HG03558 (cell line): ENCODE results near the gene SIT1.
"Not testable (repeated sequence)": the region's sequence is repeated elsewhere in the genome, so short reads cannot be mapped to it uniquely, and the experiment has no call there.

ENCODE experiments used
- ATAC-seq: cut with Tn5 transposase; IDR thresholded peaks from one replicate; pipeline ENCODE4 v1.9.1; 2021; ENCODE audit warnings: moderate number of reproducible peaks; ENCODE audit not compliant: unreplicated experiment; ENCODE audit errors: extremely low read depth

SIT1 gene

DNA sequence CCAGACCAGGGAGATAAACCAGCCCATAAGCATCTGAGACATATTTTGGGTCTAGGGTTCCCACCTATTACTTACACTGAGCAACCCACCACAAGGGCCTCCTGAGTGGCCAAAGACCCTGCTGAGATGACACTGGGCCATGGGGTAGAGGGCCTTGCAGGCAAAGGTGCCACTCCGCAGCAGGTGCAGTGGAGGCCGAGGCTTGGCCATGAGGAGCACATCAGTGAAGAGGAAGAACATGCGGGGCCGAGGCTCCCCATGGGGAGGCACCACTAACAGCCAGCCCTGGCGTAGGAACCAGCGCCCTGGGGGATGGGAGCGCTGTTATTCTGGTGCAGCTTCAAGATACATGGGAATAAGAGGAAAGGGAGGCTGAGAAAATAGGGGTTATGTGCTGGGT, 11.7 kb upstream of the SIT1 start:
- no peak for ATAC-seq

DNA sequence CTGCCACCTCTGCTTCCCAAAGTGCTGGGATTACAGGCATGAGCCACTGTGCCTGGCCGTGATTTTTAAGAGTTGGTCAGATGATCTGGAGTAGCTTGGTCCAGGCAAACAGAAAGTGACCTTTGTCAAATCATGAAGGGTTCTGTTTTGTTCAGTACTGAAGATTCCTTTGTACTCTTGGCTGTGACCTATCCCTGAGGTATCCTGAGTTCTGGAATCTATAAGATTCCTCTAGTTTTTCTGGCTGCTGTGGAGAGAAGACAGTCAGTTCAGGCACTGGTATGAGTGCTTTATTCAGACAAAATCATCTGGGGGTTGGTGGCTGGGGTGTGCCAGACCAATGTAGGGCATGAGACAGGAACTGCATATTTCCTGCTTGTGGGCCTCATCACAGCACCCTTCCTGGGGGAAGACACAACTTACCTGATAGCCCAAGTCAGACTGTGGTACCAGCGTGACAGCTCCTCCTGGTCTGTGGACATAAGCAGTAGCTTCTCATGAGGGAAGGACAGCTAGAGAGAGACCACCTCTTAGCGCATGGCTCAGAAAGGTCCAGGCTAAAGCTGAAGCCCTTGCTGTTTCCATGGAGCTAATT, 11.1 kb upstream of the SIT1 start:
- ATAC-seq, result no peak

DNA sequence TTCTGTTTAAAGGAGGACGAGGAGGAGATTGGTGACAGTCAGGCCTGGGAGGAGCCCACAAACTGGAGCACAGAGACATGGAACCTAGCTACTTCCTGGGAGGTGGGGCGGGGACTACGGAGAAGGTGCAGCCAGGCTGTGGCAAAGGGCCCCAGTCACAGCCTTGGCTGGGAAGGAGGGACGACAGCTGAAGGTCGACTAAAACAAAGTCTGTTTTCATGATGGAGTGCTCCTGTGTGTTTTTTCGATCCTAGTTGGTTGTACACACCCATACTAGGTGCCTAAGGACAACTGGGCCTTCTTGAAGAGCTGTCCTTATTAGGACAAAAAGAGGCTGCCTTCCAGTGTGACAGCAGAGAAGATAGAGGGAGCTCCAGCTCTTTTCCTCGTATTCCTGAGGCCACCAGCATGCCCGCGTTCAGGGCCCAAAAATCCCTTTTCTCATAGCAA, 10.3 kb upstream of the SIT1 start:
- ATAC-seq, result no peak

- no peak for ATAC-seq
Measured at GRCh38 chr9:35659340-35659739, 8.6 kb upstream of the SIT1 start.

- no peak for ATAC-seq
Measured at GRCh38 chr9:35658968-35659220, 8.2 kb upstream of the SIT1 start.

- ATAC-seq, result peak; percentile 29
Measured at GRCh38 chr9:35658137-35658967, 7.6 kb upstream of the SIT1 start, which contains the start of gene CCDC107. Gene CCDC107, plus strand, starts transcription at chr9:35658292. Its CDS starts 88 bp downstream, at chr9:35658380.

DNA sequence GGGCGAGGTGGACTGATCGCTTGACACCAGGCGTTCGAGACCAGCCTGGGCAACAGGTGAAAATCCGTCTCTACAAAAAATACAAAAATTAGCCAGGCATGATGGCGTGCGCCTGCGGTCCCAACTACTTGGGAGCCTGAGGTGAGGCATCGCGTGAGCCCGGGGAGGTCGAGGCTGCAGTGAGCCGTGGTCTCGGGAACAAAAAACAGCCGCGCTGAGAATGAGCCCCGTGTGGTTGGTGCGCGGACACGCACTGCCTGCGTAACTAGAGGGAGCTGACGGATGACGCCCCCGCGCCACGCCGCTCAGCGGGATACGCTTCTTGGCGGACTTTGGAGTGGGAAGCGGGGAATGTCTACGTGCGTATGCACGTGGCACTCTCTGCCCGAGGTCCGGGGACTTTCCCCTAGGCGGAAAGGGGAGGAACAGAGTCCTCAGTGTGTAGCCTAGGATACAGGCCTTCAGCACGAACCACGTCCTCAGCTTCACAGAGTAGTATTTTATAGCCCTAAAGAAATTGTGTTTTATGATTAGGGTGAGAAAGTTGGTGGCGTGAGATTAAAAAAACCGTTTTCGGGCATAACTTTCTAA, 6.9 kb upstream of the SIT1 start, which contains the start of gene RMRP:
TSS of gene RMRP (minus strand) at position 474 of the 591 bp plus-strand sequence.
- peak; percentile 75 for ATAC-seq

- no peak for ATAC-seq
Measured at GRCh38 chr9:35656831-35657545, 6.3 kb upstream of the SIT1 start.

DNA sequence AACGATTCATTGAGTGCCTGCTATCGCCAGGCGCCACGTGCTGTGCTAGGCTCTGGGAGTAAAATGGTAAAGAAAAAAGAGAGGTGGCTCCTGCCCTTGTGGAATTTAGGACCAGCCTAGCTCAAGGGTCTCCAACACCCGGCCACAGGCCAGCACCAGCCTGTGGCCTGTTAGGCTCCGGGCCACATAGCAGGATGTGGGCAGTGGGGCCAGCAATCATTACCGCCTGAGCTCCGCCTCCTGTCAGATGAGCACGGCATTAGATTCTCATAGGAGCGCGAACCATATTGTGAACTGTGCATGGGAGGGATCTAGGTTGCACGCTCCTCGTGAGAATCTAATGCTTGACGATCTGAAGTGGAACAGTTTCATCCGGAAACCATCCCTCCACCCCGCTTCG, 5.6 kb upstream of the SIT1 start:
- ATAC-seq, result no peak

DNA sequence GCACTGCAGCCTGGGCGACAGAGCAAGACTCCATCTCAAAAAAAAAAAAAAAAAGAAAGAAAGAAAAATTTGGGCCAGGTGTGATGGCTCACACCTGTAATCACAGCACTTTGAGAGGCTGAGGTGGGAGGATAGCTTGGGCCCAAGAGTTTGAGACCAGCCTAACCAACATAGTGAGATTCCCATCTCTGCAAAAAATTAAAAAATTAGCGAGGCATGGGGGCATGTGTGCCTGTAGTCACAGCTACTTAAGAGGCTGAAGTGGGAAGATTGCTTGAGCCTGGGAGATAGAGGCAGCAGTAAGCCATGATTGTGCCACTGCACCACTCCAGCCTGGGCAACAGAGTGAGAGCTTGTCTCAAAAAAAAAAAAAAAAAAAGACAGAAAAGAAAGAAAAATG, 2.9 kb upstream of the SIT1 start:
- ATAC-seq, result no peak

DNA sequence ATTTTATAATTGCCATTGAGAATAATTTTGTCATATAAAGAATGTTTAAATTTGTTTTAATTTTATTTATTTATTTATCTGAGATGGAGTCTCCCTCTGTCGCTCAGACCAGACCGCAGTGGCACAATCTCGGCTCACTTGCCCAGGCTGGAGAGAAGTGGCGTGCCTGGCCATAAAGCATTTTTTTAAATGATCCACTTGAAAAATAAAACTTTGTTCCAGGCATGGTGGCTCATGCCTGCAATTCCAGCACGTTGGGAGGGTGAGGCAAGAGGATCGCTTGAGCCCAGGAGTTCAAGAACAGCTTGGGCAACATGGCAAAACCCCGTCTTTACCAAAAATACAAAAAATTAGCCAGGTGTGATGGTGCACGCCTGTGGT, 2.1 kb upstream of the SIT1 start:
- no peak for ATAC-seq

- ATAC-seq, result no peak
Measured at GRCh38 chr9:35651956-35652828, 1.5 kb upstream of the SIT1 start.

DNA sequence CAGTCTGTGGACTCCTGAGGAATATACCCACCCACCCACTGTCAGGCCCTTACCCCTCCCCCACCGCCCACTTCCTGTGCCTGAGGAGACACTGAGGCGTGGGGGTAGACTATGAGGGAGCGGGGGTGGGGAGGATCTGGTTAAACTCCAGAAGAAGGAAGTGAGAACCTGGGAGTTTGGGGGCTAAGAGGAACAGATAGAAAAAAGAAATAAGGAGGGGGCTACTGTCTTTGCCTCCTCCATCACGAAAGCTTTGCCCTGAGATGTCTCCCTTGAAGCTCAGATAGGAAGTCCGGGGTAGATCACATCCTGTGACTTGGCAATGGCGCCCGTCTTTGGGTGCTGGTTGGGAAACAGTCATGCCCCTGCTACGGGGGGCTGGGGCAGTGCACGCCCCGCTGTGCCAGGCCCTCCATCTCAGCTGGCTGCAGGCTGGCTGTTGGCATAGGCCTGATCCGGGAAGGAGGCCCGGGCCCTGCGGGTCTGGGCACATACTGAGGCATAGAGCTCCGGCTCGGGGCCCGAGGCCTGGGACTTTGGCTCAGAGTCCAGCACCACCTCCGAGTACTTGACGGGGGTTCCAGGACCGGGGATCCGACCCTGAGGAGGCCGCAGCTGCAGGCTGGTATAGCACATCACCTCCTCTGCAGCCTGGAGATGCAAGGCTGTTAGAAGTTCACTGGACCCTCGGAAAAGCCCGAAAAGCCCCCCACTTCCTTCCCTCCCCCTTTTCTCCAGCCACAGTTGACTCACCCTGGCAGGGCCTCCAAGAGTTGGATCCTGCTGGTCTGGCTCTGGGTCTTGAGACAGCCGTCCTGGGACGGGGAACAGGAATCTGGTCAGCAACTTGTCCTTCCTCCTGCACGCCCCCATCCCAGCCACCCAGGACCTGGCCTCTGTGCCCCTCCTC, 1.0 kb downstream of the SIT1 start:
- ATAC-seq, result no peak

- ATAC-seq, result peak; percentile 56
Measured at GRCh38 chr9:35646533-35647265, 4.0 kb downstream of the SIT1 start.

DNA sequence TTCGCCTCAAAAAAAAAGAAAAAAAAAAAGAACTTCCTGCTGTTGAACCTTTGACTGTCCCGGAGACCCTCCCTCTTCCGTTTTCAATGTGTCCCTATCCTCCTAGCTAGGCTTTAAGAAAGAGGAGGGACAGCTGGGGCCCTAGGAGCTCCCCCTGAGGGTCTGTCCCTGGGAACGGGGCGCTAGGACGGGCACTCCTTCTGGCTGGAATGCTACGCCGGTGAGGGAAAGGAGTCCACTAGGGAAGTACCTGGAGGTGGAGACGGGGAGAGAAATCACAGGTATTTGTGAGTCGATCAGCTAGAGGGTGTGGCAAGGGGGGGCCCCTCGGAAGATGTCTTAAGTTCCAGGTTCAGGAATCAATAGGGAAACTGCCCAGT, 4.6 kb downstream of the SIT1 start:
- no peak for ATAC-seq

GRCh38 chr9:35645736-35646135, 5.0 kb downstream of the SIT1 start:
- not testable (repeated sequence) for ATAC-seq

DNA sequence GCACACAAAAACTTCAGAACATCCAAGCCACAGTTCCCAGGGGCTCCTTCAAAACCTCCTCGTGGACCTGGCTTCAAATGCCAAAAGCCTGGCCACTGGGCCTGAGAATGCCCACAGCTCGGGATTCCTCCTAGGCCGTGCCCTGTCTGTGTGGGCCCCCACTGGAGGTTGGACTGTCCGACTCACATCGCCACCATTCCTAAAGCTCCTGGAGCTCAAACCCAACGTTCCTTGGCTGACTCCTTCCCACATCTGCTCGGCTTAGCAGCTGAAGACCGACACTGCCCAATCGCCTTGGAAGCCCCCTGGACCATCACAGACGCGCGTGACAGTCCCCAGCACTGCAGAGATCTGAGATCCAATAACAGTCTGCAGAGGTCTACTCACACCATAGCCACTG, 7.7 kb downstream of the SIT1 start:
- ATAC-seq, result no peak

GRCh38 chr9:35641478-35641877, 9.3 kb downstream of the SIT1 start:
- ATAC-seq, result not testable (repeated sequence)
